CD4-positive, alpha-beta T cell treated with Interleukin-1 beta for 1 hour (primary cell): Measurements from ENCODE around the gene OR13J1.
"Not testable (repeated sequence)": the region's sequence is repeated elsewhere in the genome, so short reads cannot be mapped to it uniquely, and the experiment has no call there.

Source experiments
- DNase-seq, 2 donors: peaks; one replicate each; pipeline ENCODE4 v3.0.0-alpha.2; 2020 to 2022

Gene OR13J1

GRCh38 chr9:35904338-35904737 lies 34.1 kb upstream of the OR13J1 start:
- DNase-seq, result no peak

GRCh38 chr9:35903049-35903448 lies 32.8 kb upstream of the OR13J1 start:
- peak; percentile 45 to 67 for DNase-seq

GRCh38 chr9:35899021-35899420 lies 28.8 kb upstream of the OR13J1 start:
- no peak for DNase-seq

- no peak for DNase-seq
Measured at GRCh38 chr9:35898337-35898736, 28.1 kb upstream of the OR13J1 start.

- not testable (repeated sequence) for DNase-seq
Measured at GRCh38 chr9:35897376-35898099, 27.3 kb upstream of the OR13J1 start.

GRCh38 chr9:35896570-35896969 lies 26.4 kb upstream of the OR13J1 start:
- DNase-seq, result no peak

GRCh38 chr9:35892051-35892450 lies 21.9 kb upstream of the OR13J1 start:
- DNase-seq, result no peak

GRCh38 chr9:35891646-35892045 lies 21.4 kb upstream of the OR13J1 start:
- no peak for DNase-seq

GRCh38 chr9:35884908-35885307 lies 14.7 kb upstream of the OR13J1 start:
- DNase-seq, result not testable (repeated sequence)

- no peak for DNase-seq
Measured at GRCh38 chr9:35882996-35883395, 12.8 kb upstream of the OR13J1 start.

GRCh38 chr9:35882263-35882848 lies 12.2 kb upstream of the OR13J1 start:
- DNase-seq, result peak; percentile 70 to 75

GRCh38 chr9:35872505-35872904 lies 2.3 kb upstream of the OR13J1 start:
- no peak for DNase-seq

GRCh38 chr9:35871545-35871944 lies 1.3 kb upstream of the OR13J1 start:
- no peak for DNase-seq

- DNase-seq, result no peak
Measured at GRCh38 chr9:35869621-35870216, 482 bp downstream of the OR13J1 start.

- DNase-seq, result no peak
Measured at GRCh38 chr9:35868933-35869332, 1.3 kb downstream of the OR13J1 start.

- DNase-seq, result no peak
Measured at GRCh38 chr9:35867538-35867937, 2.7 kb downstream of the OR13J1 start.

GRCh38 chr9:35864695-35865255 lies 5.4 kb downstream of the OR13J1 start:
- DNase-seq, result no peak

- no peak for DNase-seq
Measured at GRCh38 chr9:35863583-35863982, 6.6 kb downstream of the OR13J1 start.

GRCh38 chr9:35862328-35862727 lies 7.9 kb downstream of the OR13J1 start:
- no peak for DNase-seq

GRCh38 chr9:35861161-35861897 lies 8.9 kb downstream of the OR13J1 start:
- no peak for DNase-seq

GRCh38 chr9:35859990-35860339 lies 10.2 kb downstream of the OR13J1 start:
- no peak for DNase-seq

GRCh38 chr9:35859310-35859989 lies 10.8 kb downstream of the OR13J1 start:
- peak; percentile 11 to 52 for DNase-seq

GRCh38 chr9:35858458-35858857 lies 11.7 kb downstream of the OR13J1 start:
- no peak for DNase-seq
